H1 (cell line): Measurements from ENCODE around the gene KLF6. TPM values are rescaled to one million over a fixed set of nuclear protein-coding genes. Genes with fewer than 3 reads are reported as not detected.

Experiments used
- CTCF ChIA-PET: fragments of 300-600 bp; sonication (Branson Sonifier 250); formaldehyde crosslinking; loops from one replicate; lab custom pipeline; 2021; ENCODE audit not compliant: partially characterized antibody; lab: Charles Lee
- POLR2A ChIA-PET: fragments of 300-600 bp; sonication (Branson Sonifier 250); formaldehyde crosslinking; loops from one replicate; lab custom pipeline; 2021; ENCODE audit warnings: inconsistent platforms; ENCODE audit not compliant: partially characterized antibody; lab: Charles Lee
- DNase-seq, 2 experiments: peaks; one replicate each; pipeline versions ENCODE4 v3.0.0 to v3.0.0-alpha.2; 2010 to 2022; ENCODE audit warnings: low spot score in 2 of 2, low read depth in 1 of 2, mixed read lengths in 1 of 2
- FAIRE-seq: peaks from 2 replicates; lab custom pipeline; 2011; peaks lifted over from hg19 to GRCh38; lab: Jason Lieb, UNC
- H2AFZ ChIP-seq: 2 replicates; pipeline ENCODE4 v1.8.1; 2012; ENCODE audit warnings: low read length, inconsistent platforms
- H2AK5ac ChIP-seq: 2 replicates; pipeline ENCODE4 v1.6.1; 2013; ENCODE audit warnings: low read depth, low read length
- H2BK120ac ChIP-seq: replicated peaks from 2 replicates; pipeline ENCODE3; 2013; ENCODE audit warnings: low read depth, low read length, inconsistent platforms
- H2BK12ac ChIP-seq: 2 replicates; pipeline ENCODE4 v1.6.1; 2013; ENCODE audit warnings: low read depth, low read length
- H2BK15ac ChIP-seq: 2 replicates; pipeline ENCODE4 v1.6.1; 2013; ENCODE audit warnings: low read length
- H2BK20ac ChIP-seq: 2 replicates; pipeline ENCODE4 v1.6.1; 2013; ENCODE audit warnings: low read length
- H2BK5ac ChIP-seq: 2 replicates; pipeline ENCODE4 v1.6.1; 2013; ENCODE audit warnings: low read depth, low read length
- H3K14ac ChIP-seq: 2 replicates; pipeline ENCODE4 v1.6.1; 2013; ENCODE audit warnings: inconsistent platforms; ENCODE audit not compliant: insufficient read length
- H3K18ac ChIP-seq: 2 replicates; pipeline ENCODE4 v1.6.1; 2013; ENCODE audit warnings: low read length; ENCODE audit errors: extremely low read depth
- H3K23ac ChIP-seq: 2 replicates; pipeline ENCODE4 v1.6.1; 2013; ENCODE audit warnings: inconsistent platforms; ENCODE audit not compliant: insufficient read length
- H3K23me2 ChIP-seq: 2 replicates; pipeline ENCODE4 v1.6.1; 2013; ENCODE audit warnings: low read depth, low read length
- H3K27ac ChIP-seq: 2 replicates; pipeline ENCODE4 v1.6.1; 2011; ENCODE audit warnings: low read depth, low read length, inconsistent platforms
- H3K27me3 ChIP-seq, 4 experiments: replicated peaks in 1 of 4; 1 replicate in 1 of 4; 2 replicates in 3 of 4; pipeline versions ENCODE4 v1.6.1 to v1.8.1; 2011 to 2013; ENCODE audit warnings: low read length in 3 of 4, mild to moderate bottlenecking in 3 of 4, inconsistent platforms in 2 of 4, mixed read lengths in 2 of 4, moderate library complexity in 1 of 4; ENCODE audit not compliant: control insufficient read depth in 3 of 4, insufficient read depth in 3 of 4; ENCODE audit errors: extremely low read depth in 1 of 4
- H3K36me3 ChIP-seq, 4 experiments: 2 replicates each; pipeline versions ENCODE4 v1.6.1 to v1.8.1; 2011 to 2013; ENCODE audit warnings: mild to moderate bottlenecking in 4 of 4, low read length in 3 of 4, moderate library complexity in 2 of 4, control low read depth in 1 of 4, inconsistent platforms in 1 of 4; ENCODE audit not compliant: insufficient read depth in 4 of 4, control insufficient read depth in 2 of 4
- H3K4ac ChIP-seq: replicated peaks from 2 replicates; pipeline ENCODE3; 2013; ENCODE audit warnings: low read length, low read depth, mixed read lengths, inconsistent platforms; ENCODE audit not compliant: insufficient read length
- H3K4me1 ChIP-seq, 4 experiments: replicated peaks in 1 of 4; 1 replicate in 1 of 4; 2 replicates in 3 of 4; pipeline versions ENCODE4 v1.6.1 to v1.8.1; 2011 to 2013; ENCODE audit warnings: low read length in 3 of 4, inconsistent platforms in 2 of 4, mixed read lengths in 1 of 4; ENCODE audit not compliant: insufficient read depth in 4 of 4, control insufficient read depth in 3 of 4
- H3K4me2 ChIP-seq, 2 experiments: 2 replicates each; pipeline versions ENCODE4 v1.6.1 to v1.8.1; 2011 to 2013; ENCODE audit warnings: low read depth in 2 of 2, low read length in 2 of 2, control low read depth in 1 of 2, inconsistent platforms in 1 of 2, mild to moderate bottlenecking in 1 of 2; ENCODE audit not compliant: insufficient read depth in 1 of 2
- H3K4me3 ChIP-seq, 4 experiments: fragments of 200-600, 300-600 bp in 1 of 4; sonication (generic), shearing (Covaris generic), sonication (Bioruptor Twin) in 1 of 4; 2 replicates each; pipeline versions ENCODE4 v1.5.1 to v1.8.1; 2011 to 2016; ENCODE audit warnings: low read length in 4 of 4, low read depth in 3 of 4, control low read depth in 2 of 4, inconsistent platforms in 2 of 4, mild to moderate bottlenecking in 2 of 4, mixed read lengths in 1 of 4, moderate library complexity in 1 of 4; ENCODE audit not compliant: insufficient read depth in 2 of 4; ENCODE audit errors: extremely low read depth in 1 of 4
- H3K56ac ChIP-seq: replicated peaks from 2 replicates; pipeline ENCODE3; 2013; ENCODE audit warnings: low read depth, mild to moderate bottlenecking, mixed read lengths, low read length, inconsistent platforms; ENCODE audit not compliant: insufficient read length
- H3K79me1 ChIP-seq: 2 replicates; pipeline ENCODE4 v1.6.1; 2013; ENCODE audit warnings: low read depth, low read length, control low read depth
- H3K79me2 ChIP-seq, 2 experiments: 2 replicates each; pipeline versions ENCODE4 v1.6.1 to v1.8.1; 2012 to 2013; ENCODE audit warnings: low read length in 2 of 2, mild to moderate bottlenecking in 2 of 2, inconsistent platforms in 1 of 2; ENCODE audit not compliant: insufficient read depth in 2 of 2, control insufficient read depth in 1 of 2
- H3K9ac ChIP-seq, 4 experiments: replicated peaks in 1 of 4; 1 replicate in 1 of 4; 2 replicates in 3 of 4; pipeline versions ENCODE4 v1.6.1 to v1.8.1; 2011 to 2013; ENCODE audit warnings: low read depth in 3 of 4, low read length in 3 of 4, control low read depth in 2 of 4, mild to moderate bottlenecking in 2 of 4, moderate library complexity in 2 of 4, inconsistent platforms in 1 of 4; ENCODE audit errors: extremely low read depth in 1 of 4
- H3K9me3 ChIP-seq, 2 experiments: 2 replicates each; pipeline versions ENCODE4 v1.6.1 to v1.8.1; 2012 to 2013; ENCODE audit warnings: mild to moderate bottlenecking in 2 of 2, moderate library complexity in 2 of 2, control low read depth in 1 of 2, inconsistent platforms in 1 of 2, low read depth in 1 of 2, low read length in 1 of 2, mixed read lengths in 1 of 2; ENCODE audit not compliant: insufficient read depth in 2 of 2
- H4K20me1 ChIP-seq, 2 experiments: replicated peaks in 1 of 2; 2 replicates each; pipeline versions ENCODE3 to v1.8.1; 2011 to 2013; ENCODE audit warnings: inconsistent platforms in 2 of 2, low read length in 2 of 2, mild to moderate bottlenecking in 1 of 2; ENCODE audit not compliant: insufficient read depth in 2 of 2, control insufficient read depth in 1 of 2
- H4K5ac ChIP-seq: 2 replicates; pipeline ENCODE4 v1.6.1; 2013; ENCODE audit warnings: low read length, low read depth, mixed read lengths, inconsistent platforms; ENCODE audit not compliant: insufficient read length
- H4K8ac ChIP-seq: 2 replicates; pipeline ENCODE4 v1.8.0; 2013; ENCODE audit warnings: mild to moderate bottlenecking, moderate library complexity, low read length, inconsistent platforms; ENCODE audit not compliant: insufficient read depth; ENCODE audit errors: extremely low read depth
- H4K91ac ChIP-seq: replicated peaks from 2 replicates; pipeline ENCODE3; 2013; ENCODE audit warnings: low read length, mixed read lengths, inconsistent platforms; ENCODE audit not compliant: insufficient read length
- CHD1 ChIP-seq: IDR thresholded peaks from 2 replicates; pipeline ENCODE4 v1.6.1; 2012; ENCODE audit warnings: low read depth, low read length, improper control_type of control experiment
- CHD2 ChIP-seq: IDR thresholded peaks from 2 replicates; pipeline ENCODE4 v1.6.1; 2012; ENCODE audit warnings: low read length, improper control_type of control experiment
- CREB1 ChIP-seq: IDR thresholded peaks from 2 replicates; pipeline ENCODE4 v1.6.1; 2012; ENCODE audit warnings: inconsistent platforms
- EGR1 ChIP-seq: IDR thresholded peaks from 2 replicates; pipeline ENCODE4 v1.6.1; 2011; ENCODE audit warnings: low read depth, low read length, borderline replicate concordance
- EZH2 ChIP-seq: fragments of 200-600 bp; sonication (generic); IDR thresholded peaks from 2 replicates; pipeline ENCODE4 v1.7.1; 2012; ENCODE audit warnings: low read depth, mild to moderate bottlenecking, moderate library complexity, low read length, inconsistent platforms; ENCODE audit not compliant: severe bottlenecking
- JUND ChIP-seq: IDR thresholded peaks from 2 replicates; pipeline ENCODE4 v1.6.1; 2011; ENCODE audit warnings: mild to moderate bottlenecking, improper control_type of control experiment, low read length
- KDM1A ChIP-seq: fragments of 200-600, 300-600 bp; sonication (generic); IDR thresholded peaks from 2 replicates; pipeline ENCODE4 v1.7.1; 2016; ENCODE audit warnings: mild to moderate bottlenecking, low read length, borderline replicate concordance
- KDM5A ChIP-seq: fragments of 200-600 bp; IDR thresholded peaks from 2 replicates; pipeline ENCODE4 v1.7.1; 2012; ENCODE audit warnings: mild to moderate bottlenecking, low read length, inconsistent platforms, mixed read lengths
- PHF8 ChIP-seq: fragments of 200-600 bp; sonication (generic); conservative IDR thresholded peaks from 2 replicates; pipeline ENCODE4 v1.7.1; 2012; ENCODE audit warnings: low read depth, mild to moderate bottlenecking, inconsistent platforms, low read length, moderate library complexity
- POLR2AphosphoS5 ChIP-seq: IDR thresholded peaks from 2 replicates; pipeline ENCODE4 v1.6.1; 2011; ENCODE audit warnings: low read depth, low read length
- SAP30 ChIP-seq: fragments of 300-600 bp; sonication (generic); IDR thresholded peaks from 2 replicates; pipeline ENCODE4 v1.7.1; 2012; ENCODE audit warnings: low read length, moderate library complexity, mild to moderate bottlenecking, inconsistent platforms; ENCODE audit not compliant: insufficient read depth, insufficient replicate concordance
- SIX5 ChIP-seq: IDR thresholded peaks from 2 replicates; pipeline ENCODE4 v1.6.1; 2011; ENCODE audit warnings: mild to moderate bottlenecking, low read depth, low read length
- TAF7 ChIP-seq: optimal IDR thresholded peaks from 2 replicates; pipeline ENCODE3; 2011; ENCODE audit warnings: low read depth, mild to moderate bottlenecking, inconsistent platforms, low read length, moderate library complexity, borderline replicate concordance
- TBP ChIP-seq: IDR thresholded peaks from 2 replicates; pipeline ENCODE4 v1.6.1; 2011; ENCODE audit warnings: low read depth, low read length, improper control_type of control experiment
- WGBS, 2 experiments: shearing (Covaris generic) in 1 of 2; methylation state at CpG; one replicate each; pipeline versions ENCODE4 v1.1.6 to v1.1.7; 2013 to 2015; ENCODE audit warnings: low lambda C conversion rate in 2 of 2, mixed read lengths in 2 of 2, inconsistent platforms in 1 of 2, low coverage in 1 of 2, missing lambda C conversion rate in 1 of 2; ENCODE audit not compliant: insufficient replicate concordance in 2 of 2, insufficient coverage in 1 of 2, insufficient read length in 1 of 2; ENCODE audit errors: extremely low coverage in 1 of 2, missing lambda C conversion rate in 1 of 2; 5-methylcytosine and 5-hydroxymethylcytosine counted together
- polyA plus RNA-seq, 7 experiments: library from polyadenylated mRNA; depleted of rRNA in 3 of 7; stranded (reverse) in 5 of 7; unstranded in 2 of 7; fragments of >200 nt in 5 of 7; fragments of 200-250 nt in 2 of 7; gene quantifications; 1 replicate in 5 of 7; 2 replicates in 1 of 7; 4 replicates in 1 of 7; pipeline versions ENCODE4 v1.2.1 to v1.2.3, GENCODE V29; 2011 to 2013; ENCODE audit warnings: missing spikeins in 2 of 7, mixed read lengths in 2 of 7
- total RNA-seq: library from RNA; stranded (reverse); fragmentation: NEBNext Ultra II Directional; extraction: Animal tissue kit (Norgen Biotek cat#: 25700); gene quantifications from 2 replicates; pipeline ENCODE4 v1.2.1, GENCODE V29; 2021
- TF ChIP-seq, protein P1 (sequence below): IDR thresholded peaks from 2 replicates; pipeline ENCODE4 v1.6.1; 2012; ENCODE audit warnings: inconsistent platforms

Gene KLF6
- total and polyA plus RNA-seq, 2 of the 8 experiments (the other 6 are each of a cell fraction or from before 2014, with no cell fraction given): 5.7 to 19.5 TPM

DNA sequence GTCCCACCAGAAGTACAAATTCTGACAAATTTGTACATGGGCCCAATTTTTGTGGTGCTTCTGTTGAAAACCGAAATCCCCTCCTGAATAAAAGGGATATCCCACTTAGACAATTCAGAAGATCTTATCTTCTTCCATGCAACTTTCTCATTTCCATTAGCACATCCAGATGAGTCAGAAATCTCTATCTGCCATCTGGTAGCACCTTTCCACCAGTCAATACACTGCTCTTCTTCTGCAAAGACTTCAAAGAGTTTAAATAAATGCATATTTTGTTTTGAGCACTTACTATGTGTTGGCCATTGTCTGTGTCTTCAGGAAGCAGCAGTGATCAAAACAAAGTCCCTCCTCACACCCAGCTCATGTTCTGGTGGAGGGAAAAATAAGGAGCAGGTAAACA lies 12.7 kb upstream of the KLF6 start:
- Histone ChIP-seq H3K4ac (no peak overlapping the region), H2AFZ (no peak overlapping the region), H2AK5ac (no peak overlapping the region), H3K14ac (no peak overlapping the region), H3K23ac (no peak overlapping the region), H4K8ac (no peak overlapping the region), H3K4me2 (no peak overlapping the region), H2BK120ac (no peak overlapping the region), H3K18ac (no peak overlapping the region), H2BK5ac (no peak overlapping the region), H4K5ac (no peak overlapping the region), H4K91ac (no peak overlapping the region), H3K56ac (no peak overlapping the region), H2BK15ac (no peak overlapping the region), H3K9ac (no peak overlapping the region), H3K23me2 (peaks cover 5% of the 10 kb centered on the region; the same call in 1 of the 2 replicates), H3K4me1 (no peaks in the 10 kb centered on the region), H2BK20ac (no peak overlapping the region), H4K20me1 (no peaks in the 10 kb centered on the region), H3K4me3 (no peak overlapping the region), H3K79me1 (no peaks in the 10 kb centered on the region), H2BK12ac (no peak overlapping the region), H3K9me3 (peaks cover 2 to 3% of the 10 kb centered on the region in 2 experiments; a peak in 2 of 4 replicates), H3K27me3 (no peaks in the 10 kb centered on the region), H3K36me3 (no peaks in the 10 kb centered on the region; a peak in 2 of 8 replicates), H3K79me2 (no peaks in the 10 kb centered on the region), H3K27ac (no peak overlapping the region)
- ChIA-PET POLR2A (interaction anchor here (0.9 kb wide), 1 partner anchor 13 kb away, joined by 3 read pairs; the partner anchor contains the start of gene KLF6), CTCF (no interaction called here)
- DNase-seq: no peak
- 40% methylated on average over 1 of the region's 1 CpG; no CpG with 5 or more reads in 1 of the 2 experiments for WGBS, 2 experiments
- no peak for FAIRE-seq
- no peak for TF ChIP-seq EGR1
- TF ChIP-seq EZH2: no peak
- no peak for TF ChIP-seq KDM1A
- TF ChIP-seq TAF7: no peak
- no peak for TF ChIP-seq CHD1
- TF ChIP-seq JUND: no peak
- TF ChIP-seq CHD2: no peak
- no peak for TF ChIP-seq POLR2AphosphoS5
- no peak for TF ChIP-seq TBP
- no peak for TF ChIP-seq SIX5
- TF ChIP-seq PHF8: no peak
- TF ChIP-seq KDM5A: no peak
- no peak for TF ChIP-seq CREB1
- TF ChIP-seq, protein P1, sequence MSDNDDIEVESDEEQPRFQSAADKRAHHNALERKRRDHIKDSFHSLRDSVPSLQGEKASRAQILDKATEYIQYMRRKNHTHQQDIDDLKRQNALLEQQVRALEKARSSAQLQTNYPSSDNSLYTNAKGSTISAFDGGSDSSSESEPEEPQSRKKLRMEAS: no peak
- no peak for TF ChIP-seq SAP30
